Astrocyte of the spinal cord (primary cell): ENCODE data around the gene TSR3.

Source experiments
- DNase-seq: peaks from one replicate; pipeline ENCODE4 v3.0.0; 2011; ENCODE audit warnings: low read depth, low spot score
- H3K4me3 ChIP-seq: 2 replicates; pipeline ENCODE4 v1.5.1; 2011; ENCODE audit warnings: low read depth, mild to moderate bottlenecking, low read length, moderate library complexity
- CTCF ChIP-seq: IDR thresholded peaks from 2 replicates; pipeline ENCODE4 v1.5.1; 2012; ENCODE audit warnings: low read depth, mild to moderate bottlenecking, low read length, inconsistent platforms
- in situ Hi-C: cut with HindIII; loops from 2 replicates; pipeline ENCODE4 v1.10.0; 2017; ENCODE audit warnings: low sequenced_read_pairs

TSR3 gene

GRCh38 chr16:1342526-1343427, 8.9 kb downstream of the TSR3 start:
- in situ Hi-C loops, result no loop called here
- H3K4me3 ChIP-seq, result no peak overlapping the region
- TF ChIP-seq CTCF, result no peak

GRCh38 chr16:1341495-1342420, 9.9 kb downstream of the TSR3 start:
- no peak overlapping the region for H3K4me3 ChIP-seq
- TF ChIP-seq CTCF, result no peak
- in situ Hi-C loops, result no loop called here
- DNase-seq, result no peak

More at GRCh38 chr16:1342526-1343427, 8.9 kb downstream of the TSR3 start:
- DNase-seq, result peak; percentile 82

- H3K4me3 ChIP-seq, result no peak overlapping the region
- no peak for DNase-seq
- in situ Hi-C loops, result no loop called here
- TF ChIP-seq CTCF, result no peak
Observed at GRCh38 chr16:1340730-1341494, 10.8 kb downstream of the TSR3 start.

DNA sequence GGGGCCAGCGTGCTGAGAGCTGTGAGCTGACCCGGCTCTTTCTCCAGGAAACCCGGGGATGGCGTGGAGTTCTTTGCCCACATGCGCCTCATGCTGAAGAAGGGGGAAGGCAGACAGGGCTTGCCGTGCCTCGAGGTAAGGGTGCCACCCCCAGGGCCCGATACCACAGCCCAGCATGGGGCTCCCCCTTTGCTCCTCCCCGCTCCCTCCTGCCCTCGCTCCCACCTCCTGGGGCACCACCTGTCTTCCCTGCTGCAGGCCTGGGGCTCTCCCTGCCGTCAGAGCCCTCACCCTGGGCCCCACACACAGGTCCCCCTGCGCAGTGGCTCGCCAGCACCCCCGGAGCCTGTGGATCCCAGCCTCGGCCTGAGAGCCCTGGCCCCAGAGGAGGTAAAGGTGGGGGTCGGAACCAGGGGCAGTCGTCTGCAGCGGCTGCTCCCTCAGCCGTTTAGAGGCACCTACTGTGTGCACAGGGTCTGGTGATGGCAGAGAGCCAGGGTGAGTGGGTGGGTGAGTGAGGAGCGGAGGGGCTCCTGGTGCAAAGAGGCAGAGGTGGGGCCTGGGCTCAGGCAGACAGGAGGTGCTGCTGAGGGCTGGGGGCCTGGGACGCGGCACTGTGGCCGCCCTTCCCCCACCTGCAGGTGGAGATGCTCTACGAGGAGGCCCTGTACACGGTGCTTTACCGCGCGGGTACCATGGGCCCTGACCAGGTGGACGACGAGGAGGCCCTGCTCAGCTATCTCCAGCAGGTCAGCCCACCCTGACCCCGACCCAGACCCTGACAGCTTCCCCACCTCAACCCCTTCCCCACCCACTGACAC, 12.6 kb downstream of the TSR3 start:
- TF ChIP-seq CTCF, result no peak

DNA sequence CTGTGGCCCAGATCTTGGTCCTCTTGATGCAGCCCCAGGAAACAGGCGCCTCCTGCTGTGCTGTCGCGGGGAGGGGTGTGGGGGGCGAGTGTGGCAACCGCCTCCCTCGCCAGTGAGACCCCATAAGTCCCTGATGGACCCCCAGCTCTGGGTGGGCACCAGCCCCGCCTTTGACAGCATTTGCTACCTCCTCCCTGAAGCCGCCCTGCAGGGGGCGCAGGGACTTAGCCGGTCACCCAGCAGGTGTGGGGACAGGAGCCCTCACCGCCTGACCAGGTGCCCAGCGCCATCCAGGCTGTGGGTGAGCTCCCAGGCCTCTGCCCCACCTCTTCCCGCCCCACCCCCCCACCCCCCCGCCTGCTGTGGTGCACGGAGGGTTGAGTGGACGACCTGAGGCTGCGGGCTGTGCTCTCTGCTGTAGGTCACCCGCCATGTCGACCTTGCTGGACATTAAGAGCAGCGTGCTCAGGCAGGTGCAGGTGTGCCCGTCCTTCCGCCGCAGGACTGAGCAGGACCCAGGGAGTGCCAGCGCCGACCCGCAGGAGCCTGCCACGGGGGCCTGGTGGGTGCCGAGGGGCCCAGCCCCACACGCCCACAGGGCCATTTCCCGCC, 13.5 kb downstream of the TSR3 start:
- no peak overlapping the region for H3K4me3 ChIP-seq
- in situ Hi-C loops, result no loop called here
- DNase-seq, result no peak
- TF ChIP-seq CTCF, result peak; percentile 41

More for the DNA sequence above, 12.6 kb downstream of the TSR3 start:
- H3K4me3 ChIP-seq, result no peak overlapping the region
- DNase-seq, result no peak
- in situ Hi-C loops, result no loop called here
